GM23338 (cell line): ENCODE measurements around the gene NANOS2. TPM values are rescaled to one million over a fixed set of nuclear protein-coding genes. Genes with fewer than 3 reads are reported as not detected.

Experiments used
- ATAC-seq: fragments of 200-7000 bp; cut with Tn5 transposase; 3 replicates; pipeline ENCODE4 v1.9.1; 2020
- DNase-seq: peaks from one replicate; pipeline ENCODE4 v3.0.0-alpha.2; 2015; ENCODE audit warnings: low spot score
- H2AFZ ChIP-seq: fragments of 200-600 bp; sonication (generic); 2 replicates; pipeline ENCODE4 v1.8.0; 2016; ENCODE audit warnings: antibody characterized with exemption, mild to moderate bottlenecking, moderate library complexity
- H3F3A ChIP-seq: fragments of 200-600 bp; sonication (generic); replicated peaks from 2 replicates; pipeline ENCODE4 v1.8.0; 2017; ENCODE audit warnings: antibody characterized with exemption, mixed run types, low read depth
- H3K27ac ChIP-seq: fragments of 200-600 bp; sonication (generic); 2 replicates; pipeline ENCODE4 v1.6.1; 2016; ENCODE audit warnings: low read depth
- H3K27me3 ChIP-seq: fragments of 200-600 bp; sonication (generic); 2 replicates; pipeline ENCODE4 v1.8.0; 2016; ENCODE audit warnings: mild to moderate bottlenecking, mixed run types, moderate library complexity; ENCODE audit not compliant: insufficient read depth
- H3K36me3 ChIP-seq: fragments of 200-600 bp; sonication (generic); 2 replicates; pipeline ENCODE4 v1.8.0; 2016; ENCODE audit warnings: mild to moderate bottlenecking; ENCODE audit not compliant: insufficient read depth
- H3K4me1 ChIP-seq: fragments of 200-600 bp; sonication (generic); 2 replicates; pipeline ENCODE4 v1.8.0; 2016; ENCODE audit warnings: mild to moderate bottlenecking, moderate library complexity; ENCODE audit not compliant: insufficient read depth
- H3K4me2 ChIP-seq: fragments of 200-600 bp; sonication (generic); 2 replicates; pipeline ENCODE4 v1.7.1; 2017; ENCODE audit warnings: mixed run types
- H3K4me3 ChIP-seq: fragments of 200-600 bp; sonication (generic); 2 replicates; pipeline ENCODE4 v1.6.1; 2016; ENCODE audit warnings: mixed run types
- H3K79me2 ChIP-seq: fragments of 200-600 bp; sonication (generic); replicated peaks from 2 replicates; pipeline ENCODE4 v1.8.0; 2017; ENCODE audit warnings: mild to moderate bottlenecking; ENCODE audit not compliant: insufficient read depth
- H3K9me2 ChIP-seq: fragments of 200-600 bp; sonication (generic); 2 replicates; pipeline ENCODE4 v1.8.0; 2017; ENCODE audit not compliant: insufficient read depth
- H4K20me1 ChIP-seq: fragments of 200-600 bp; sonication (generic); replicated peaks from 2 replicates; pipeline ENCODE4 v1.8.0; 2017; ENCODE audit warnings: mild to moderate bottlenecking; ENCODE audit not compliant: insufficient read depth
- H3K27ac Mint-ChIP-seq: 2 replicates; pipeline ENCODE4 v1.8.0; 2020; ENCODE audit warnings: inconsistent platforms, mild to moderate bottlenecking, moderate library complexity, mixed read lengths
- H3K27me3 Mint-ChIP-seq: 3 replicates; pipeline ENCODE4 v1.8.0; 2022; ENCODE audit warnings: low read depth, mild to moderate bottlenecking, moderate library complexity, mixed read lengths, inconsistent platforms; ENCODE audit not compliant: insufficient read depth, poor library complexity
- H3K36me3 Mint-ChIP-seq: 3 replicates; pipeline ENCODE4 v1.8.0; 2021; ENCODE audit warnings: low read depth, mild to moderate bottlenecking, inconsistent platforms, moderate library complexity, mixed read lengths
- H3K4me1 Mint-ChIP-seq: 3 replicates; pipeline ENCODE4 v1.8.0; 2020; ENCODE audit warnings: mild to moderate bottlenecking, inconsistent platforms, mixed read lengths
- H3K4me3 Mint-ChIP-seq: 3 replicates; pipeline ENCODE4 v1.8.0; 2021; ENCODE audit warnings: moderate library complexity, mild to moderate bottlenecking, inconsistent platforms, mixed read lengths
- H3K9me3 Mint-ChIP-seq: 3 replicates; pipeline ENCODE4 v1.8.0; 2020; ENCODE audit warnings: moderate library complexity, mild to moderate bottlenecking, inconsistent platforms, mixed read lengths
- EZH2 ChIP-seq: fragments of 200-600 bp; sonication (generic); IDR thresholded peaks from one replicate; pipeline ENCODE4 v1.8.0; 2017; ENCODE audit warnings: antibody characterized with exemption, mild to moderate bottlenecking, low read depth; ENCODE audit not compliant: unreplicated experiment
- EZH2phosphoT487 ChIP-seq: fragments of 200-600 bp; sonication (generic); IDR thresholded peaks from one replicate; pipeline ENCODE4 v1.8.1; 2018; ENCODE audit warnings: antibody characterized with exemption; ENCODE audit not compliant: unreplicated experiment
- JUNB ChIP-seq: IDR thresholded peaks from one replicate; pipeline ENCODE4 v1.6.1; 2016; ENCODE audit warnings: antibody characterized with exemption; ENCODE audit not compliant: unreplicated experiment
- NANOG ChIP-seq: IDR thresholded peaks from 2 replicates; pipeline ENCODE4 v1.6.1; 2016; ENCODE audit warnings: antibody characterized with exemption, borderline replicate concordance
- ZNF114 ChIP-seq: fragments of 250-450 bp; sonication (Bioruptor Pico); IDR thresholded peaks from 2 replicates; pipeline ENCODE4 v1.5.0; 2020; ENCODE audit warnings: mild to moderate bottlenecking, moderate library complexity
- ZNF331 ChIP-seq: fragments of 250-450 bp; sonication (Bioruptor Pico); IDR thresholded peaks from 2 replicates; pipeline ENCODE4 v1.5.0; 2020; ENCODE audit warnings: low read depth, mild to moderate bottlenecking, moderate library complexity
- polyA plus RNA-seq: library from polyadenylated mRNA; unstranded; fragments of >200 nt; fragmentation: Nextera tagmentation; extraction: Ambion mirVana; gene quantifications from 2 replicates; pipeline ENCODE4 v1.2.1, GENCODE V29; 2016
- total RNA-seq: library from RNA; depleted of rRNA; stranded (reverse); fragments of >200 nt; shearing (Covaris generic); gene quantifications from 2 replicates; pipeline ENCODE4 v1.2.3, GENCODE V29; 2014
- TF ChIP-seq, protein P1 (sequence below): IDR thresholded peaks from 2 replicates; pipeline ENCODE4 v1.6.1; 2016; ENCODE audit warnings: antibody characterized with exemption
- TF ChIP-seq, protein P2 (sequence below): IDR thresholded peaks from one replicate; pipeline ENCODE4 v1.6.1; 2018; ENCODE audit warnings: antibody characterized with exemption; ENCODE audit not compliant: unreplicated experiment

The NANOS2 gene
- total and polyA plus RNA-seq, 2 experiments from 2014 or later, result 0.11 to 0.14 TPM

DNA sequence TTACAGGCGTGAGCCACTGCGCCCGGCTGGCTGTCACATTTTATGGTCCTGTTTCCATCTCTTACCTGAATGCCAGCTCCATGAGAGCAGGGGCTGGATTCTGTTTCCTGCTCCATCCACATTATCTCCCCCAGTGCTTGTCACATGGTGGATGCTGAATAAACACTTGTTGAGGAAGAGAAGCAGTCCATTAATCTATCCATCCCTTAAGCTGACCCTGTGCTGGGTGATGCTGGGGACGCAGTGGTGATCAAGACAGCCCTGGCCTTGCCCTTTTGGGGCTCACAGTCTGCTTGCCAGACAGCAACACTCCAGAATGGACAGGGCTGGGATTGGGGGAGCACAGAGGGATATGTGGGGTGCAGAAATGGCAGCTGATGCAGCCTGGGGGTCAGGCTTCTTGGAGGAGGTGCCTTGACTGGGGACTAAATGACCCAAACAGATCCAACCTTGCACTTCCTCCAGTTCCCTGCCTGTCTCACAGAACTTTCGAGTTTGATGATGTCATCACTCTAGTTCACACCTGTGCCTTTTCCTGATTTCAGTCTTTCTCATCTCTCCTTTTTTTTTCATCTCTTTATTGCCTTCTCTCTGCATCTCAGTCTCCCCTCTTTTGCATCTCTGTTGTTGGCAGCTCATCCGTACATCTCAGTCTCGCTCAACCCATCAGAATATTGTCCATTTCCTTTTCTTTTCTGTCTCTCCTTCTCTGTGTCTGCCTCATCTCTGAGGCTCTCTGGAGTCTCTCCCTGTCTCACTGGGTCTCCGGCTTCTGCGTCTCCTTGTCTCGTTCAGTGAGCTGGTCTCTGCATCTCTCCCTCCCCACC is 33.3 kb downstream of the NANOS2 start (continued):
- TF ChIP-seq, protein P1, sequence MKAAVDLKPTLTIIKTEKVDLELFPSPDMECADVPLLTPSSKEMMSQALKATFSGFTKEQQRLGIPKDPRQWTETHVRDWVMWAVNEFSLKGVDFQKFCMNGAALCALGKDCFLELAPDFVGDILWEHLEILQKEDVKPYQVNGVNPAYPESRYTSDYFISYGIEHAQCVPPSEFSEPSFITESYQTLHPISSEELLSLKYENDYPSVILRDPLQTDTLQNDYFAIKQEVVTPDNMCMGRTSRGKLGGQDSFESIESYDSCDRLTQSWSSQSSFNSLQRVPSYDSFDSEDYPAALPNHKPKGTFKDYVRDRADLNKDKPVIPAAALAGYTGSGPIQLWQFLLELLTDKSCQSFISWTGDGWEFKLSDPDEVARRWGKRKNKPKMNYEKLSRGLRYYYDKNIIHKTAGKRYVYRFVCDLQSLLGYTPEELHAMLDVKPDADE, result no peak
- no peak for TF ChIP-seq EZH2phosphoT487
- TF ChIP-seq, protein P2, sequence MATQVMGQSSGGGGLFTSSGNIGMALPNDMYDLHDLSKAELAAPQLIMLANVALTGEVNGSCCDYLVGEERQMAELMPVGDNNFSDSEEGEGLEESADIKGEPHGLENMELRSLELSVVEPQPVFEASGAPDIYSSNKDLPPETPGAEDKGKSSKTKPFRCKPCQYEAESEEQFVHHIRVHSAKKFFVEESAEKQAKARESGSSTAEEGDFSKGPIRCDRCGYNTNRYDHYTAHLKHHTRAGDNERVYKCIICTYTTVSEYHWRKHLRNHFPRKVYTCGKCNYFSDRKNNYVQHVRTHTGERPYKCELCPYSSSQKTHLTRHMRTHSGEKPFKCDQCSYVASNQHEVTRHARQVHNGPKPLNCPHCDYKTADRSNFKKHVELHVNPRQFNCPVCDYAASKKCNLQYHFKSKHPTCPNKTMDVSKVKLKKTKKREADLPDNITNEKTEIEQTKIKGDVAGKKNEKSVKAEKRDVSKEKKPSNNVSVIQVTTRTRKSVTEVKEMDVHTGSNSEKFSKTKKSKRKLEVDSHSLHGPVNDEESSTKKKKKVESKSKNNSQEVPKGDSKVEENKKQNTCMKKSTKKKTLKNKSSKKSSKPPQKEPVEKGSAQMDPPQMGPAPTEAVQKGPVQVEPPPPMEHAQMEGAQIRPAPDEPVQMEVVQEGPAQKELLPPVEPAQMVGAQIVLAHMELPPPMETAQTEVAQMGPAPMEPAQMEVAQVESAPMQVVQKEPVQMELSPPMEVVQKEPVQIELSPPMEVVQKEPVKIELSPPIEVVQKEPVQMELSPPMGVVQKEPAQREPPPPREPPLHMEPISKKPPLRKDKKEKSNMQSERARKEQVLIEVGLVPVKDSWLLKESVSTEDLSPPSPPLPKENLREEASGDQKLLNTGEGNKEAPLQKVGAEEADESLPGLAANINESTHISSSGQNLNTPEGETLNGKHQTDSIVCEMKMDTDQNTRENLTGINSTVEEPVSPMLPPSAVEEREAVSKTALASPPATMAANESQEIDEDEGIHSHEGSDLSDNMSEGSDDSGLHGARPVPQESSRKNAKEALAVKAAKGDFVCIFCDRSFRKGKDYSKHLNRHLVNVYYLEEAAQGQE, result no peak
- TF ChIP-seq ZNF114 (CRISPR knock-in tag), result no peak
- TF ChIP-seq ZNF331 (CRISPR knock-in tag), result no peak

DNA sequence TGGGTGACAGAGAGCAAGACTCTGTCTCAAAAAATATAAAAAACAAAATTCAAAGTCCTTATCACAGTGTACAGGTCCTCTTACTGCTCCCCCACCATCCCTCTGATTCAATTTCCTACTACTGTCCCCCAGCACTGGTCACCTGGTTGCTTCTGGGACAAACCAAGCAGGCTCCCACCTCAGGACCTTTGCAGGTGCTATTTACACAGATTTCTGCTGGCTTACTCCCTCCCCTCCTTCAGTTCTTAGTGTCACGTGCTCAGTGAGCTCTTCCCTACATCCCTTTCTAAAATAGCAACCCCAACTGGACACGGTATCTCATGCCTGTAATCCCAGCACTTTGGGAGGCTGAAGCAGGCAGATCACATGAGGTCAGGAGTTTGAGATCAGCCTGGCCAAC is 34.6 kb downstream of the NANOS2 start:
- peaks cover 2% of the 10 kb centered on the region; the same call in 1 of the 3 replicates for H3K9me3 Mint-ChIP-seq
- ATAC-seq (no peak), DNase-seq (no peak)
- H4K20me1 ChIP-seq, result 0 out of 2 replicates have a peak, but pooled peaks cover 4% of the 10 kb centered on the region
- H3K4me1 ChIP-seq, result peaks cover 32% of the 10 kb centered on the region
- H3K4me2 ChIP-seq, result no peak overlapping the region
- H3K9me2 ChIP-seq, result no peaks in the 10 kb centered on the region
- H3K27me3 ChIP-seq, result no peaks in the 10 kb centered on the region
- no peaks in the 10 kb centered on the region for H3K36me3 ChIP-seq
- 0 out of 2 replicates have a peak, but pooled peaks cover 4% of the 10 kb centered on the region for H3K79me2 ChIP-seq
- H2AFZ ChIP-seq, result no peak overlapping the region
- H3K36me3 Mint-ChIP-seq, result peaks cover 8% of the 10 kb centered on the region
- peaks cover 50% of the 10 kb centered on the region for H3K4me1 Mint-ChIP-seq
- no peak overlapping the region for H3K27ac Mint-ChIP-seq
- no peak overlapping the region for H3K27ac ChIP-seq
- no peak overlapping the region; the same call in 2 of the 3 replicates for H3K4me3 Mint-ChIP-seq
- H3F3A ChIP-seq, result peaks cover 23% of the 10 kb centered on the region; the same call in 1 of the 2 replicates
- H3K27me3 Mint-ChIP-seq, result peaks cover 26% of the 10 kb centered on the region
- no peak overlapping the region for H3K4me3 ChIP-seq
- TF ChIP-seq, protein P1, result no peak
- TF ChIP-seq, protein P2, result no peak
- TF ChIP-seq JUNB (no peak), EZH2 (no peak), ZNF331 (CRISPR knock-in tag) (no peak), NANOG (no peak)
